Activated T-helper 2 cell treated with anti-CD3 and anti-CD28 coated beads, Interferon-gamma antibody, Interleukin-2, Interleukin-4, amounts not matched to agents 10 μg/mL and 5 μg/mL and 100 μg/mL, durations not matched to agents 14 hours and 24 hours and 36 hours (primary cell): Measurements from ENCODE around the gene OR51A2. TPM values are rescaled to one million over a fixed set of nuclear protein-coding genes. Genes with fewer than 3 reads are reported as not detected.
"Not testable (repeated sequence)": the region's sequence is repeated elsewhere in the genome, so short reads cannot be mapped to it uniquely, and the experiment has no call there.

ENCODE experiments used
- DNase-seq: peaks from one replicate; pipeline ENCODE4 v3.0.0; 2021; ENCODE audit warnings: low spot score
- H3K27ac Mint-ChIP-seq: one replicate; pipeline ENCODE4 v1.8.0; 2021; ENCODE audit warnings: mixed read lengths
- H3K27me3 Mint-ChIP-seq: one replicate; pipeline ENCODE4 v1.8.0; 2021; ENCODE audit warnings: low read depth, mixed read lengths
- H3K36me3 Mint-ChIP-seq: one replicate; pipeline ENCODE4 v1.8.0; 2021; ENCODE audit warnings: low read depth, mixed read lengths
- H3K4me1 Mint-ChIP-seq: one replicate; pipeline ENCODE4 v1.8.0; 2021; ENCODE audit warnings: low read depth, mixed read lengths
- H3K4me3 Mint-ChIP-seq: one replicate; pipeline ENCODE4 v1.8.0; 2021; ENCODE audit warnings: low read depth, mild to moderate bottlenecking, moderate library complexity, mixed read lengths
- H3K9me3 Mint-ChIP-seq: one replicate; pipeline ENCODE4 v1.8.0; 2021; ENCODE audit warnings: mixed read lengths
- intact Hi-C: fragments of 100-400 bp; cut with micrococcal nuclease; formaldehyde crosslinking; loops from one replicate; pipeline ENCODE4 v1.15.1; 2023
- total RNA-seq: library from RNA; stranded (reverse); gene quantifications from 2 replicates; pipeline ENCODE4 v1.2.3, GENCODE V29; 2022

The OR51A2 gene
- not detected in 2 replicates for total RNA-seq

GRCh38 chr11:4955613-4956012 lies at the start of gene OR51A2:
Gene OR51A2, minus strand, starts transcription at chr11:4955713. Its CDS starts 0 bp downstream, at chr11:4955713.
- not testable (repeated sequence) for H3K27me3 Mint-ChIP-seq, DNase-seq, H3K27ac Mint-ChIP-seq, H3K4me3 Mint-ChIP-seq, H3K36me3 Mint-ChIP-seq, H3K9me3 Mint-ChIP-seq, H3K4me1 Mint-ChIP-seq
- intact Hi-C loops, result loop anchor here (1.0 kb wide), 1 partner anchor 9 kb away; no protein-coding TSS in a partner anchor

- Mint-ChIP-seq H3K9me3 (no peaks in the 10 kb centered on the region), H3K36me3 (no peaks in the 10 kb centered on the region), H3K4me3 (no peak overlapping the region), H3K27ac (no peak overlapping the region), H3K4me1 (no peaks in the 10 kb centered on the region), H3K27me3 (no peaks in the 10 kb centered on the region)
- DNase-seq, result no peak
- intact Hi-C loops, result loop anchor here (2.0 kb wide), 1 partner anchor 368 kb away; the partner anchor contains the start of gene OR51D1
Observed at GRCh38 chr11:5004424-5005274, 49.1 kb upstream of the OR51A2 start.

- DNase-seq, result no peak
- intact Hi-C loops, result no loop called here
- no peak within 1 kb of the TSS for H3K4me3 Mint-ChIP-seq
- H3K9me3 Mint-ChIP-seq, result no peaks in the 10 kb centered on the region
- H3K36me3 Mint-ChIP-seq, result no peaks in the 10 kb centered on the region
- H3K27me3 Mint-ChIP-seq, result no peaks in the 10 kb centered on the region
- H3K27ac Mint-ChIP-seq, result no peak within 1 kb of the TSS
- no peaks in the 10 kb centered on the region for H3K4me1 Mint-ChIP-seq
Observed at GRCh38 chr11:4994551-4994950, 39.0 kb upstream of the OR51A2 start, which contains the start of gene OR51L1. Gene OR51L1, plus strand, starts transcription at chr11:4994851. Its CDS starts 4,132 bp downstream, at chr11:4998983.

GRCh38 chr11:4991060-4991459 lies 35.5 kb upstream of the OR51A2 start:
- no peak for DNase-seq
- Mint-ChIP-seq H3K27ac (no peak overlapping the region), H3K9me3 (no peaks in the 10 kb centered on the region), H3K4me1 (no peaks in the 10 kb centered on the region), H3K4me3 (no peak overlapping the region), H3K36me3 (no peaks in the 10 kb centered on the region), H3K27me3 (no peaks in the 10 kb centered on the region)
- intact Hi-C loops, result no loop called here

- no peak overlapping the region for H3K27ac Mint-ChIP-seq
- H3K9me3 Mint-ChIP-seq, result no peaks in the 10 kb centered on the region
- H3K4me3 Mint-ChIP-seq, result no peak overlapping the region
- intact Hi-C loops, result no loop called here
- no peaks in the 10 kb centered on the region for H3K27me3 Mint-ChIP-seq
- no peaks in the 10 kb centered on the region for H3K4me1 Mint-ChIP-seq
- DNase-seq, result no peak
- H3K36me3 Mint-ChIP-seq, result no peaks in the 10 kb centered on the region
Observed at GRCh38 chr11:4983841-4984240, 28.3 kb upstream of the OR51A2 start.

- Mint-ChIP-seq H3K36me3 (no peaks in the 10 kb centered on the region), H3K27ac (no peak overlapping the region), H3K4me3 (no peak overlapping the region), H3K9me3 (no peaks in the 10 kb centered on the region), H3K4me1 (no peaks in the 10 kb centered on the region), H3K27me3 (no peaks in the 10 kb centered on the region)
- no peak for DNase-seq
- intact Hi-C loops, result no loop called here
Observed at GRCh38 chr11:4982678-4983077, 27.2 kb upstream of the OR51A2 start.

GRCh38 chr11:4979036-4979435 lies 23.5 kb upstream of the OR51A2 start:
- no peak overlapping the region for H3K27ac Mint-ChIP-seq
- no peak for DNase-seq
- H3K4me1 Mint-ChIP-seq, result no peaks in the 10 kb centered on the region
- intact Hi-C loops, result no loop called here
- no peaks in the 10 kb centered on the region for H3K9me3 Mint-ChIP-seq
- H3K4me3 Mint-ChIP-seq, result no peak overlapping the region
- no peaks in the 10 kb centered on the region for H3K27me3 Mint-ChIP-seq
- no peaks in the 10 kb centered on the region for H3K36me3 Mint-ChIP-seq

- no peaks in the 10 kb centered on the region for H3K36me3 Mint-ChIP-seq
- no peaks in the 10 kb centered on the region for H3K4me1 Mint-ChIP-seq
- no peaks in the 10 kb centered on the region for H3K27me3 Mint-ChIP-seq
- H3K9me3 Mint-ChIP-seq, result no peaks in the 10 kb centered on the region
- H3K27ac Mint-ChIP-seq, result no peak overlapping the region
- intact Hi-C loops, result no loop called here
- no peak overlapping the region for H3K4me3 Mint-ChIP-seq
- no peak for DNase-seq
Observed at GRCh38 chr11:4975436-4975835, 19.9 kb upstream of the OR51A2 start.

- no peak overlapping the region for H3K27ac Mint-ChIP-seq
- intact Hi-C loops, result no loop called here
- H3K36me3 Mint-ChIP-seq, result no peaks in the 10 kb centered on the region
- no peak for DNase-seq
- no peak overlapping the region for H3K4me3 Mint-ChIP-seq
- H3K27me3 Mint-ChIP-seq, result no peaks in the 10 kb centered on the region
- H3K9me3 Mint-ChIP-seq, result no peaks in the 10 kb centered on the region
- H3K4me1 Mint-ChIP-seq, result no peaks in the 10 kb centered on the region
Observed at GRCh38 chr11:4962816-4963215, 7.3 kb upstream of the OR51A2 start.

- intact Hi-C loops, result no loop called here
- no peaks in the 10 kb centered on the region for H3K27me3 Mint-ChIP-seq
- DNase-seq, result no peak
- H3K27ac Mint-ChIP-seq, result no peak overlapping the region
- no peaks in the 10 kb centered on the region for H3K9me3 Mint-ChIP-seq
- H3K4me1 Mint-ChIP-seq, result no peaks in the 10 kb centered on the region
- no peak overlapping the region for H3K4me3 Mint-ChIP-seq
- no peaks in the 10 kb centered on the region for H3K36me3 Mint-ChIP-seq
Observed at GRCh38 chr11:4960877-4961276, 5.4 kb upstream of the OR51A2 start.

GRCh38 chr11:4957396-4957795 lies 1.9 kb upstream of the OR51A2 start:
- Mint-ChIP-seq H3K36me3 (no peaks in the 10 kb centered on the region), H3K9me3 (no peaks in the 10 kb centered on the region), H3K27me3 (no peaks in the 10 kb centered on the region), H3K27ac (no peak overlapping the region), H3K4me3 (no peak overlapping the region), H3K4me1 (no peaks in the 10 kb centered on the region)
- no peak for DNase-seq
- intact Hi-C loops, result no loop called here

GRCh38 chr11:4947505-4947904 lies 8.0 kb downstream of the OR51A2 start, which contains the start of gene OR51A4:
Gene OR51A4, minus strand, starts transcription at chr11:4947605. Its CDS starts 505 bp downstream, at chr11:4947100.
- Mint-ChIP-seq H3K27ac (no peak within 1 kb of the TSS), H3K27me3 (no peaks in the 10 kb centered on the region), H3K4me1 (no peaks in the 10 kb centered on the region), H3K9me3 (no peaks in the 10 kb centered on the region), H3K4me3 (no peak within 1 kb of the TSS), H3K36me3 (no peaks in the 10 kb centered on the region)
- DNase-seq, result no peak
- intact Hi-C loops, result no loop called here

GRCh38 chr11:4936745-4937144 lies 18.8 kb downstream of the OR51A2 start:
- Mint-ChIP-seq H3K27me3 (no peaks in the 10 kb centered on the region), H3K9me3 (no peaks in the 10 kb centered on the region), H3K36me3 (no peaks in the 10 kb centered on the region), H3K4me1 (no peaks in the 10 kb centered on the region), H3K4me3 (no peak overlapping the region), H3K27ac (no peak overlapping the region)
- no peak for DNase-seq
- intact Hi-C loops, result no loop called here
